HG02678 (cell line): ENCODE measurements around the gene MASP2.
A peak's percentile ranks its signal among the peaks of the same experiment; 100 is the strongest.
"Not testable (repeated sequence)": the region's sequence is repeated elsewhere in the genome, so short reads cannot be mapped to it uniquely, and the experiment has no call there.

Source experiments
- ATAC-seq: cut with Tn5 transposase; IDR thresholded peaks from one replicate; pipeline ENCODE4 v1.9.1; 2021; ENCODE audit warnings: mild to moderate bottlenecking, moderate library complexity; ENCODE audit not compliant: unreplicated experiment

Gene MASP2

GRCh38 chr1:11046625-11047365 is at the start of gene MASP2:
Gene MASP2, minus strand, starts transcription at chr1:11047239. Its CDS starts 32 bp downstream, at chr1:11047207.
- ATAC-seq, result no peak

- ATAC-seq, result not testable (repeated sequence)
Measured at GRCh38 chr1:11083784-11084183, 36.7 kb upstream of the MASP2 start.

- no peak for ATAC-seq
Measured at GRCh38 chr1:11080931-11081330, 33.9 kb upstream of the MASP2 start.

- ATAC-seq, result no peak
Measured at GRCh38 chr1:11078631-11079030, 31.6 kb upstream of the MASP2 start.

- not testable (repeated sequence) for ATAC-seq
Measured at GRCh38 chr1:11073398-11073797, 26.4 kb upstream of the MASP2 start.

- ATAC-seq, result no peak
Measured at GRCh38 chr1:11072216-11072917, 25.3 kb upstream of the MASP2 start.

GRCh38 chr1:11071463-11072215 is 24.6 kb upstream of the MASP2 start:
- no peak for ATAC-seq

GRCh38 chr1:11070876-11071275 is 23.8 kb upstream of the MASP2 start:
- ATAC-seq, result no peak

GRCh38 chr1:11068600-11069473 is 21.8 kb upstream of the MASP2 start:
- no peak for ATAC-seq

- no peak for ATAC-seq
Measured at GRCh38 chr1:11067716-11068599, 20.9 kb upstream of the MASP2 start.

GRCh38 chr1:11065796-11066195 is 18.8 kb upstream of the MASP2 start:
- ATAC-seq, result no peak

GRCh38 chr1:11064942-11065341 is 17.9 kb upstream of the MASP2 start:
- ATAC-seq, result no peak

- ATAC-seq, result not testable (repeated sequence)
Measured at GRCh38 chr1:11063937-11064537, 17.0 kb upstream of the MASP2 start.

GRCh38 chr1:11062965-11063401 is 15.9 kb upstream of the MASP2 start:
- ATAC-seq, result no peak

GRCh38 chr1:11061652-11062365 is 14.8 kb upstream of the MASP2 start:
- ATAC-seq, result no peak

- peak; percentile 87 for ATAC-seq
Measured at GRCh38 chr1:11059968-11060830, 13.2 kb upstream of the MASP2 start, which contains the start of gene SRM. Gene SRM, minus strand, starts transcription at chr1:11060018. Its CDS starts 75 bp downstream, at chr1:11059943.

GRCh38 chr1:11059155-11059967 is 12.3 kb upstream of the MASP2 start:
- peak; percentile 28 for ATAC-seq
